Mesenchymal stem cell (in vitro differentiated cells and primary cell): Measurements from ENCODE around the gene PLCL1.

Experiments
- DNase-seq: peaks from one replicate; pipeline ENCODE4 v3.0.0-alpha.2; 2013
- H2AFZ ChIP-seq: one replicate; pipeline ENCODE4 v1.6.1; 2013; ENCODE audit warnings: low read depth, mild to moderate bottlenecking, control low read depth, inconsistent platforms, low read length, moderate library complexity
- H2AK5ac ChIP-seq: 2 replicates; pipeline ENCODE4 v1.6.1; 2013; ENCODE audit warnings: low read length, moderate library complexity, mild to moderate bottlenecking, inconsistent platforms; ENCODE audit not compliant: severe bottlenecking
- H2BK120ac ChIP-seq: one replicate; pipeline ENCODE4 v1.6.1; 2013; ENCODE audit warnings: low read depth, mild to moderate bottlenecking, inconsistent platforms, low read length, moderate library complexity
- H2BK12ac ChIP-seq, 2 experiments: one replicate each; pipeline ENCODE4 v1.6.1; 2013; ENCODE audit warnings: inconsistent platforms in 2 of 2, low read length in 2 of 2, mild to moderate bottlenecking in 2 of 2, moderate library complexity in 2 of 2, control low read depth in 1 of 2
- H2BK15ac ChIP-seq: one replicate; pipeline ENCODE4 v1.6.1; 2013; ENCODE audit warnings: mild to moderate bottlenecking, low read depth, inconsistent platforms; ENCODE audit not compliant: poor library complexity, severe bottlenecking
- H2BK5ac ChIP-seq: 2 replicates; pipeline ENCODE4 v1.6.1; 2013; ENCODE audit warnings: low read depth, mild to moderate bottlenecking, low read length, control low read depth, inconsistent platforms; ENCODE audit not compliant: poor library complexity, severe bottlenecking
- H3K14ac ChIP-seq, 2 experiments: one replicate each; pipeline ENCODE4 v1.6.1; 2013; ENCODE audit warnings: inconsistent platforms in 2 of 2, low read length in 2 of 2, control low read depth in 1 of 2, mild to moderate bottlenecking in 1 of 2, moderate library complexity in 1 of 2
- H3K18ac ChIP-seq, 2 experiments: one replicate each; pipeline ENCODE4 v1.6.1; 2013; ENCODE audit warnings: inconsistent platforms in 2 of 2, low read length in 2 of 2, control low read depth in 1 of 2, low read depth in 1 of 2, mild to moderate bottlenecking in 1 of 2
- H3K23ac ChIP-seq, 2 experiments: one replicate each; pipeline ENCODE4 v1.6.1; 2013; ENCODE audit warnings: inconsistent platforms in 2 of 2, low read length in 2 of 2, mild to moderate bottlenecking in 2 of 2, moderate library complexity in 2 of 2, control low read depth in 1 of 2
- H3K27ac ChIP-seq: 2 replicates; pipeline ENCODE4 v1.5.1; 2013; ENCODE audit warnings: mild to moderate bottlenecking, moderate library complexity, low read length, control low read depth, inconsistent platforms; ENCODE audit not compliant: poor library complexity, severe bottlenecking
- H3K27me3 ChIP-seq, 2 experiments: 2 replicates each; pipeline versions ENCODE4 v1.6.1 to v1.7.0; 2013; ENCODE audit warnings: low read length in 2 of 2, mild to moderate bottlenecking in 2 of 2, moderate library complexity in 2 of 2, control low read depth in 1 of 2, inconsistent platforms in 1 of 2; ENCODE audit not compliant: control insufficient read depth in 1 of 2, insufficient read depth in 1 of 2
- H3K36me3 ChIP-seq, 2 experiments: 2 replicates each; pipeline versions ENCODE4 v1.6.1 to v1.7.0; 2013; ENCODE audit warnings: low read length in 2 of 2, control low read depth in 1 of 2, inconsistent platforms in 1 of 2, low read depth in 1 of 2, mild to moderate bottlenecking in 1 of 2; ENCODE audit not compliant: insufficient read depth in 2 of 2, control insufficient read depth in 1 of 2
- H3K4ac ChIP-seq, 2 experiments: one replicate each; pipeline ENCODE4 v1.6.1; 2013; ENCODE audit warnings: inconsistent platforms in 2 of 2, low read length in 2 of 2, mild to moderate bottlenecking in 2 of 2, moderate library complexity in 2 of 2, control low read depth in 1 of 2, low read depth in 1 of 2
- H3K4me1 ChIP-seq: 2 replicates; pipeline ENCODE4 v1.6.1; 2013; ENCODE audit warnings: low read depth, low read length, control low read depth; ENCODE audit not compliant: control insufficient read depth, insufficient read depth
- H3K4me2 ChIP-seq: 2 replicates; pipeline ENCODE4 v1.6.1; 2013; ENCODE audit warnings: low read length, mild to moderate bottlenecking, inconsistent platforms; ENCODE audit not compliant: poor library complexity, severe bottlenecking
- H3K4me3 ChIP-seq, 2 experiments: 2 replicates each; pipeline versions ENCODE4 v1.5.1 to v1.7.0; 2013; ENCODE audit warnings: low read length in 2 of 2, mild to moderate bottlenecking in 2 of 2, control low read depth in 1 of 2, low read depth in 1 of 2; ENCODE audit not compliant: insufficient read depth in 1 of 2
- H3K79me1 ChIP-seq: replicated peaks from 2 replicates; pipeline ENCODE4 v1.6.1; 2013; ENCODE audit warnings: mild to moderate bottlenecking, control low read depth, low read length, inconsistent platforms; ENCODE audit not compliant: poor library complexity, severe bottlenecking
- H3K9ac ChIP-seq: 2 replicates; pipeline ENCODE4 v1.7.0; 2013; ENCODE audit warnings: mild to moderate bottlenecking, low read length, moderate library complexity
- H3K9me3 ChIP-seq: 2 replicates; pipeline ENCODE4 v1.7.0; 2013; ENCODE audit warnings: mild to moderate bottlenecking, low read length; ENCODE audit not compliant: control insufficient read depth
- H4K8ac ChIP-seq: one replicate; pipeline ENCODE4 v1.6.1; 2013; ENCODE audit warnings: inconsistent platforms, mild to moderate bottlenecking, low read length, moderate library complexity
- H4K91ac ChIP-seq: one replicate; pipeline ENCODE4 v1.6.1; 2013; ENCODE audit warnings: mild to moderate bottlenecking, low read length, inconsistent platforms
- WGBS: methylation state at CpG from one replicate; pipeline ENCODE4 v1.1.7; 2013; ENCODE audit warnings: mixed read lengths; 5-methylcytosine and 5-hydroxymethylcytosine counted together

The PLCL1 gene

DNA sequence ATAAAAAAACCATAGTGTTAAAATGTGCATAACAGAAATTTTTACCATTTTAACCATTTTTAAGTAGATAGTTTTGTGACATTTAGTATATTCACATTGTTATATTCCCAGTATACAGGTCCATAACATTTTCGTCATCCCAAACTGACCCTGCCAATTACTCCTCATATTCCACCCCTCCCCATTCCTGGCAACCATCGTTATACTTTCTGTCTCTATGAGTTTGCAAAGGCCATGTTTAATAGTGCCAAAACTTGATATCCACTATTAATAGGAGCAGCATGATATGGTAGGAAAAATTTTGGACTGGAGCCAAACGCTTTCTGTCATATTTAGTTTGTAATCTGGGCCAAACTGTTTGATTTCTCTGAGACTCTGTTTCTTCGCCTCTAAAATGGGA lies 30.9 kb downstream of the PLCL1 start:
- Histone ChIP-seq H2BK12ac (no peak overlapping the region), H2BK15ac (no peak overlapping the region), H3K36me3 (no peaks in the 10 kb centered on the region), H4K8ac (no peak overlapping the region), H3K27ac (no peak overlapping the region), H3K4me1 (no peaks in the 10 kb centered on the region), H4K91ac (no peak overlapping the region), H3K23ac (no peak overlapping the region), H2BK120ac (no peak overlapping the region), H3K4ac (no peak overlapping the region), H3K4me2 (no peak overlapping the region), H2BK5ac (no peak overlapping the region), H3K4me3 (no peak overlapping the region), H3K14ac (no peak overlapping the region), H2AFZ (no peak overlapping the region), H3K27me3 (no peaks in the 10 kb centered on the region), H3K9me3 (no peaks in the 10 kb centered on the region), H3K18ac (no peak overlapping the region), H2AK5ac (no peak overlapping the region), H3K79me1 (no peaks in the 10 kb centered on the region), H3K9ac (no peak overlapping the region)
- DNase-seq, result no peak
- 63% methylated on average over 3 of the region's 4 CpGs for WGBS

DNA sequence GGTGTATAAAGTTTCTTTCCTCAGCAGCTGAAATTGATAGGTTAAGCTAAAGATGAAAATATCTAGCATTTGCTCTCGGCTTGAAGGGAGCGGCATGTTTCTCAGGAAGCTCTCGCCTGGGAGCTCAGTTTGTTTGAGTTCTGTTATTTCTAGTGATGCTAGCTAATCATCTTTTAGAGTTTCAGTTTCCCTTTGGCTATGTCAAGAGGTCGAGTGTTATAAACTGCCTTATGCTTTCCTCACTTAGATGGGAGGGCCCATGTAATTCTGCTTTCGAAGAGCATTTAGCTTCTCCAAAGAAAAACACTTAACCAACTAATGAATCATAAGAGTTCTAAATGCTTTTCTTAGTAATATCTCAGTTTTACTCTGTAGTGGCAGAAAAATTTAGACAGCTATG lies 33.6 kb downstream of the PLCL1 start:
- no peak overlapping the region for H2BK15ac ChIP-seq
- WGBS, result 18% methylated on average over 4 of the region's 5 CpGs

GRCh38 chr2:197838579-197838978 lies 34.2 kb downstream of the PLCL1 start:
- H3K18ac ChIP-seq, result peak overlapping the region in 1 of 2 experiments; percentile 43
- no peak overlapping the region for H3K27ac ChIP-seq
- 92% methylated on average over 2 of the region's 2 CpGs for WGBS
- no peak overlapping the region for H2BK5ac ChIP-seq
- no peaks in the 10 kb centered on the region for H3K4me1 ChIP-seq
- no peak overlapping the region for H3K4me2 ChIP-seq
- no peak overlapping the region for H2BK120ac ChIP-seq
- H3K9me3 ChIP-seq, result no peaks in the 10 kb centered on the region
- H3K79me1 ChIP-seq, result no peaks in the 10 kb centered on the region
- no peak overlapping the region for H3K23ac ChIP-seq
- H4K8ac ChIP-seq, result no peak overlapping the region
- H2BK15ac ChIP-seq, result no peak overlapping the region
- H3K14ac ChIP-seq, result no peak overlapping the region
- DNase-seq, result no peak
- no peak overlapping the region for H3K4ac ChIP-seq
- H3K27me3 ChIP-seq, result no peaks in the 10 kb centered on the region
- H3K36me3 ChIP-seq, result no peaks in the 10 kb centered on the region
- H2AFZ ChIP-seq, result no peak overlapping the region
- H2BK12ac ChIP-seq, result no peak overlapping the region
- H2AK5ac ChIP-seq, result no peak overlapping the region
- no peak overlapping the region for H4K91ac ChIP-seq
- peak overlapping the region; percentile 84 for H3K9ac ChIP-seq
- peak overlapping the region in 1 of 2 experiments; percentile 70 for H3K4me3 ChIP-seq

More for the DNA sequence above, 33.6 kb downstream of the PLCL1 start:
- Histone ChIP-seq H2BK120ac (no peak overlapping the region), H3K79me1 (no peaks in the 10 kb centered on the region), H3K9ac (peak overlapping the region; percentile 84), H2AK5ac (no peak overlapping the region), H3K27ac (no peak overlapping the region), H3K4me1 (no peaks in the 10 kb centered on the region), H3K27me3 (no peaks in the 10 kb centered on the region), H3K18ac (no peak overlapping the region), H4K8ac (no peak overlapping the region), H2BK5ac (no peak overlapping the region), H2AFZ (no peak overlapping the region), H2BK12ac (no peak overlapping the region), H3K4me3 (peak overlapping the region in 1 of 2 experiments; percentile 70), H3K9me3 (no peaks in the 10 kb centered on the region), H3K14ac (no peak overlapping the region), H3K4me2 (no peak overlapping the region), H3K4ac (no peak overlapping the region), H3K36me3 (no peaks in the 10 kb centered on the region), H4K91ac (no peak overlapping the region), H3K23ac (no peak overlapping the region)
- DNase-seq, result peak; percentile 82

DNA sequence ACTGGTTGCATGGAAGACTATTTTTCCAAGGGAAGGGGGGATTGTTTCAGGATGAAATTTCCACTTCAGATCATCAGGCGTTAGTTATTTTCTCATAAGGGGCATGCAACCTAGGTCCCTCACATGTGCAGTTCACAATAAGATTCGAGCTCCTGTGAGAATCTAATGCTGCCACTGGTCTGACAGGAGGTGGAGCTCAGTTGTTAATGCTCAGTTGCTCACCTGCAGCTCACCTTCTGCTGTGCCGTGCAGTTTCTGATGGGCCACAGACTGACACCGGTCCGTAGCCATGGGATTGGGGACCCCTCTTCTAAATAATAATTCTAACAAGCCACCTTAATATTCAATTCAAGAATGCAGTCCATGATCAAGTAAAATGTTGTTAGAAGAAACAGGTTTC lies 34.9 kb downstream of the PLCL1 start:
- no peak overlapping the region for H3K4ac ChIP-seq
- no peaks in the 10 kb centered on the region for H3K79me1 ChIP-seq

More for the DNA sequence above, 34.9 kb downstream of the PLCL1 start:
- no peak overlapping the region for H3K23ac ChIP-seq
- H3K18ac ChIP-seq, result no peak overlapping the region
- no peak overlapping the region for H2AFZ ChIP-seq
- H2BK12ac ChIP-seq, result no peak overlapping the region
- no peak overlapping the region for H3K9ac ChIP-seq
- no peaks in the 10 kb centered on the region for H3K27me3 ChIP-seq
- H3K4me2 ChIP-seq, result no peak overlapping the region
- no peaks in the 10 kb centered on the region for H3K9me3 ChIP-seq
- H3K36me3 ChIP-seq, result no peaks in the 10 kb centered on the region
- no peaks in the 10 kb centered on the region for H3K4me1 ChIP-seq
- no peak overlapping the region for H3K4me3 ChIP-seq
- H2BK120ac ChIP-seq, result no peak overlapping the region
- no peak overlapping the region for H2AK5ac ChIP-seq
- H4K8ac ChIP-seq, result no peak overlapping the region
- WGBS, result 90% methylated on average over 3 of the region's 5 CpGs
- no peak overlapping the region for H3K14ac ChIP-seq
- H4K91ac ChIP-seq, result no peak overlapping the region
- H2BK5ac ChIP-seq, result no peak overlapping the region
- H2BK15ac ChIP-seq, result no peak overlapping the region
- DNase-seq, result no peak
- H3K27ac ChIP-seq, result no peak overlapping the region
